ENCODE results near the gene NPEPL1.

DNA sequence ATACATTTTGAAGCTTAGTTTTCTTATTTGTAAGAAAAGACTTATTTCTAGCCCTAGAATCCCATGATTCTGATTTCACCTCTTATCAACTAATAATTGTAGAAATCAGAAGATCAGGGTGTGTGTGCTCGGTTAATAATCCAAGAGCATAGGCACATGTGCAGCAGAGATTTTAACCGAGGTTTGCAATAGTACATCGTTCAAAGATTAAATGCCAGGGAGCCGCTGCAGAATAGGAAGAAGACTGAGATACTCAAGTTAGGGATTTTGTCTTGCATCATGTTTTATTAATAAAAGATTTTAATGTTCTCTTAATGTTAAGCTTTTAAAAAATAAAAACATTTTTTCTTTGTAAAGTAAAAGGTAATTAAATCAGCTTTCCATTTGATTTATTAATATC is 34.6 kb upstream of the NPEPL1 start:
- TF ChIP-seq POLR2AphosphoS5 (IDR thresholded peaks at IDR 0.05): no peak
- no peak for TF ChIP-seq EP300 (IDR thresholded peaks at IDR 0.05)
- TF ChIP-seq POLR2A (IDR thresholded peaks at IDR 0.05): no peak
- no peak for TF ChIP-seq CTCF (IDR thresholded peaks at IDR 0.05)
